CD4-positive, alpha-beta memory T cell (primary cell): ENCODE measurements around the gene BMPER. TPM values are rescaled to one million over a fixed set of nuclear protein-coding genes. Genes with fewer than 3 reads are reported as not detected.

Source experiments
- CTCF ChIA-PET: fragments of 350-600 bp; sonication (Branson Sonifier 250); formaldehyde crosslinking; loops from one replicate; lab custom pipeline; 2021; ENCODE audit warnings: inconsistent platforms; ENCODE audit not compliant: partially characterized antibody; lab: Charles Lee
- POLR2A ChIA-PET: fragments of 350-600 bp; sonication (Branson Sonifier 250); formaldehyde crosslinking; loops from one replicate; lab custom pipeline; 2021; ENCODE audit not compliant: partially characterized antibody; lab: Charles Lee
- DNase-seq, 5 donors: peaks; one replicate each; pipeline versions ENCODE4 v3.0.0 to v3.0.0-alpha.2; 2020 to 2022; ENCODE audit warnings: mixed read lengths in 1 of 5
- H3K27ac ChIP-seq: one replicate; pipeline ENCODE4 v1.7.0; 2013; ENCODE audit warnings: low read depth, low read length
- H3K27me3 ChIP-seq: 2 replicates; pipeline ENCODE4 v1.7.0; 2013; ENCODE audit warnings: mild to moderate bottlenecking, low read length, moderate library complexity; ENCODE audit not compliant: insufficient read depth
- H3K36me3 ChIP-seq: 2 replicates; pipeline ENCODE4 v1.7.0; 2013; ENCODE audit warnings: mild to moderate bottlenecking, low read length, moderate library complexity; ENCODE audit not compliant: insufficient read depth
- H3K4me1 ChIP-seq: 2 replicates; pipeline ENCODE4 v1.7.0; 2013; ENCODE audit warnings: mild to moderate bottlenecking, low read length, moderate library complexity; ENCODE audit not compliant: insufficient read depth
- H3K4me3 ChIP-seq, 2 donors: one replicate each; pipeline ENCODE4 v1.7.0; 2013; ENCODE audit warnings: low read length in 2 of 2, mild to moderate bottlenecking in 1 of 2
- H3K9me3 ChIP-seq, 2 donors: one replicate each; pipeline ENCODE4 v1.7.0; 2013; ENCODE audit warnings: low read length in 2 of 2, control low read depth in 1 of 2; ENCODE audit not compliant: control insufficient read depth in 1 of 2
- H3K27ac Mint-ChIP-seq, 7 donors: one replicate each; pipeline ENCODE4 v1.8.0; 2020 to 2021; ENCODE audit warnings: mixed read lengths in 7 of 7, mild to moderate bottlenecking in 6 of 7, inconsistent platforms in 3 of 7, moderate library complexity in 3 of 7
- H3K27me3 Mint-ChIP-seq, 2 donors: one replicate each; pipeline ENCODE4 v1.8.0; 2020 to 2021; ENCODE audit warnings: mixed read lengths in 2 of 2
- H3K36me3 Mint-ChIP-seq, 2 donors: one replicate each; pipeline ENCODE4 v1.8.0; 2020 to 2021; ENCODE audit warnings: mixed read lengths in 2 of 2, inconsistent platforms in 1 of 2, mild to moderate bottlenecking in 1 of 2
- H3K4me1 Mint-ChIP-seq, 4 donors: one replicate each; pipeline ENCODE4 v1.8.0; 2020 to 2021; ENCODE audit warnings: mixed read lengths in 4 of 4, mild to moderate bottlenecking in 1 of 4
- H3K4me3 Mint-ChIP-seq, 8 donors: one replicate each; pipeline ENCODE4 v1.8.0; 2020 to 2021; ENCODE audit warnings: mixed read lengths in 8 of 8, mild to moderate bottlenecking in 7 of 8, moderate library complexity in 6 of 8, inconsistent platforms in 3 of 8
- H3K9me3 Mint-ChIP-seq, 8 donors: one replicate each; pipeline ENCODE4 v1.8.0; 2020 to 2021; ENCODE audit warnings: mixed read lengths in 8 of 8, mild to moderate bottlenecking in 5 of 8, inconsistent platforms in 3 of 8, moderate library complexity in 1 of 8
- intact Hi-C: fragments of 100-400 bp; cut with micrococcal nuclease; formaldehyde crosslinking; loops from one replicate; pipeline ENCODE4 v1.15.1; 2023
- polyA plus RNA-seq, 2 donors: library from polyadenylated mRNA; unstranded; fragments of 300-500 nt; fragmentation: Illumina TruSeq; gene quantifications; one replicate each; pipeline ENCODE4 v1.2.3, GENCODE V29; 2021
- total RNA-seq, 2 experiments: library from RNA; stranded (reverse); gene quantifications; one replicate each; pipeline ENCODE4 v1.2.3, GENCODE V29; 2021

Gene BMPER
- total and polyA plus RNA-seq, 4 experiments from 2014 or later = 0.24 to 0.30 TPM; not detected in 2

GRCh38 chr7:34084651-34085050 lies 179.3 kb downstream of the BMPER start:
- Histone ChIP-seq H3K27ac (no peak overlapping the region), H3K27me3 (no peaks in the 10 kb centered on the region), H3K9me3 (no peaks in the 10 kb centered on the region), H3K4me1 (no peaks in the 10 kb centered on the region), H3K36me3 (no peaks in the 10 kb centered on the region), H3K4me3 (no peak overlapping the region)
- Mint-ChIP-seq H3K27ac (no peak overlapping the region), H3K36me3 (no peaks in the 10 kb centered on the region), H3K4me3 (no peak overlapping the region), H3K27me3 (peaks cover 0 to 1% of the 10 kb centered on the region in 2 donors), H3K9me3 (peaks cover 0 to 3% (median 0%) of the 10 kb centered on the region in 8 donors), H3K4me1 (no peaks in the 10 kb centered on the region)
- ChIA-PET POLR2A (no interaction called here), CTCF (no interaction called here)
- intact Hi-C loops = no loop called here
- DNase-seq = no peak

- Mint-ChIP-seq H3K27me3 (peaks cover 0 to 3% of the 10 kb centered on the region in 2 donors), H3K27ac (no peak overlapping the region), H3K4me1 (no peaks in the 10 kb centered on the region), H3K9me3 (peaks cover 0 to 3% (median 0%) of the 10 kb centered on the region in 8 donors), H3K4me3 (no peak overlapping the region), H3K36me3 (no peaks in the 10 kb centered on the region)
- no peaks in the 10 kb centered on the region for H3K36me3 ChIP-seq
- no peak for DNase-seq
- no peaks in the 10 kb centered on the region for H3K27me3 ChIP-seq
- no peaks in the 10 kb centered on the region for H3K4me1 ChIP-seq
- intact Hi-C loops = no loop called here
- no peaks in the 10 kb centered on the region for H3K9me3 ChIP-seq
- no peak overlapping the region for H3K4me3 ChIP-seq
- CTCF ChIA-PET = no interaction called here
- POLR2A ChIA-PET = no interaction called here
- no peak overlapping the region for H3K27ac ChIP-seq
These were observed 180.7 kb downstream of the BMPER start for GRCh38 chr7:34086064-34086463.

GRCh38 chr7:34086981-34087380 lies 181.6 kb downstream of the BMPER start:
- Histone ChIP-seq H3K27ac (no peak overlapping the region), H3K4me1 (no peaks in the 10 kb centered on the region), H3K4me3 (no peak overlapping the region), H3K36me3 (no peaks in the 10 kb centered on the region), H3K27me3 (no peaks in the 10 kb centered on the region), H3K9me3 (no peaks in the 10 kb centered on the region)
- ChIA-PET POLR2A (no interaction called here), CTCF (no interaction called here)
- H3K4me1 Mint-ChIP-seq = no peaks in the 10 kb centered on the region
- peaks cover 0 to 3% of the 10 kb centered on the region in 2 donors for H3K27me3 Mint-ChIP-seq
- peaks cover 0 to 3% (median 0%) of the 10 kb centered on the region in 8 donors for H3K9me3 Mint-ChIP-seq
- intact Hi-C loops = no loop called here
- no peaks in the 10 kb centered on the region for H3K36me3 Mint-ChIP-seq
- H3K27ac Mint-ChIP-seq = no peak overlapping the region
- no peak overlapping the region for H3K4me3 Mint-ChIP-seq
- no peak for DNase-seq

GRCh38 chr7:34087892-34088891 lies 182.9 kb downstream of the BMPER start:
- ChIA-PET POLR2A (no interaction called here), CTCF (no interaction called here)
- Histone ChIP-seq H3K27me3 (no peaks in the 10 kb centered on the region), H3K36me3 (no peaks in the 10 kb centered on the region), H3K4me3 (no peak overlapping the region), H3K27ac (no peak overlapping the region), H3K4me1 (no peaks in the 10 kb centered on the region), H3K9me3 (no peaks in the 10 kb centered on the region)
- no peak for DNase-seq
- intact Hi-C loops = no loop called here
- peaks cover 0 to 3% (median 0%) of the 10 kb centered on the region in 8 donors for H3K9me3 Mint-ChIP-seq
- peaks cover 0 to 3% of the 10 kb centered on the region in 2 donors for H3K27me3 Mint-ChIP-seq
- H3K4me3 Mint-ChIP-seq = no peak overlapping the region
- H3K27ac Mint-ChIP-seq = no peak overlapping the region
- H3K36me3 Mint-ChIP-seq = no peaks in the 10 kb centered on the region
- no peaks in the 10 kb centered on the region for H3K4me1 Mint-ChIP-seq

DNA sequence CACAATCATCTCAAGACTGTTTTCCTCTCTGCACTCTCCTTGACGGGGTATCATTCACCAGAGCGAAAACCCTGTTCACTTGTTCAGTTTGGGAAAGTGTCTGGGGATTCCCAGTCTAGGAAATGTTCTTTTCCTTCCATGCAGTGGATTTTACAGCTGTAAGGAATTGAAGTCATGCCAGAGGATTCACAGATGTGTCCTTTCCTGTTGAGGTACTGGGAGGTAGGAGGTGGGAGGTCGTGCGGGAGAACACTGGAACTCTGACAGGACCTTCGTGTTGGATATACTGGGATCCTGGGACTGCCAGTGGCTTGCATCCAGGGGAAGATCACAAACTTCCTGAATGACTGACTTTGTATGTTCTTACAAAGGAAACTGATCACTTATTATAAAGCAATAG lies 185.5 kb downstream of the BMPER start:
- H3K27ac Mint-ChIP-seq = no peak overlapping the region
- CTCF ChIA-PET = no interaction called here
- no peaks in the 10 kb centered on the region for H3K4me1 Mint-ChIP-seq
- POLR2A ChIA-PET = no interaction called here
- Histone ChIP-seq H3K4me3 (no peak overlapping the region), H3K4me1 (no peaks in the 10 kb centered on the region), H3K9me3 (no peaks in the 10 kb centered on the region), H3K27ac (no peak overlapping the region), H3K27me3 (no peaks in the 10 kb centered on the region), H3K36me3 (no peaks in the 10 kb centered on the region)
- DNase-seq = no peak
- H3K27me3 Mint-ChIP-seq = peaks cover 0 to 3% of the 10 kb centered on the region in 2 donors
- H3K9me3 Mint-ChIP-seq = peaks cover 0 to 4% (median 0%) of the 10 kb centered on the region in 8 donors
- intact Hi-C loops = loop anchor here (5.0 kb wide), 1 partner anchor 1446 kb away; no protein-coding TSS in a partner anchor
- H3K4me3 Mint-ChIP-seq = no peak overlapping the region
- H3K36me3 Mint-ChIP-seq = no peaks in the 10 kb centered on the region

- no peaks in the 10 kb centered on the region for H3K36me3 ChIP-seq
These were observed 186.1 kb downstream of the BMPER start for GRCh38 chr7:34091321-34091917.

DNA sequence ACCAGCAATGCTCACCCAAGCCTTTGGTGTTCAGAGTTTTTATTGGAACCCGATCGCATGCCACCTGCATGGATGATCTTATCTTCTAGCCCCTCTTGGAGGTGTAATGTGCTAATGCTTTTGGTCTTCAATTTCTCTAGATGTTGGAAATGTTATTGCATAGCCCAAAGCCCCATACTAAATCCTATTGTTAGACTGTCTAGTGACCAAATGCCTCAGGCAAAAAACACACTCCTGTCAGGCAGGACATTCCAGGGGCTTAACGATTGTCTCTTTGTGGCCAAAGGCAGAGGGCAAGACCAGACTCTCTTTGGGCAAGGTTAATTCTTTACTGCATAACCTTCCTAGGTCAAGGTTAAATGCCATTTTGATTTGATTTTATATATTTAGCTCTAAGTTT lies 187.9 kb downstream of the BMPER start:
- no peak overlapping the region for H3K27ac ChIP-seq
- intact Hi-C loops = loop anchor here (5.0 kb wide), 1 partner anchor 1444 kb away; no protein-coding TSS in a partner anchor
- CTCF ChIA-PET = no interaction called here

More at GRCh38 chr7:34091321-34091917, 186.1 kb downstream of the BMPER start:
- Mint-ChIP-seq H3K27me3 (peaks cover 0 to 3% of the 10 kb centered on the region in 2 donors), H3K4me1 (no peaks in the 10 kb centered on the region), H3K36me3 (no peaks in the 10 kb centered on the region), H3K27ac (no peak overlapping the region), H3K4me3 (no peak overlapping the region), H3K9me3 (peaks cover 0 to 4% (median 0%) of the 10 kb centered on the region in 8 donors)
- Histone ChIP-seq H3K9me3 (no peaks in the 10 kb centered on the region), H3K4me3 (no peak overlapping the region), H3K4me1 (no peaks in the 10 kb centered on the region), H3K27me3 (no peaks in the 10 kb centered on the region), H3K27ac (no peak overlapping the region)
- intact Hi-C loops = loop anchor here (5.0 kb wide), 1 partner anchor 1446 kb away; no protein-coding TSS in a partner anchor
- POLR2A ChIA-PET = no interaction called here
- no peak for DNase-seq
- CTCF ChIA-PET = no interaction called here

More for the DNA sequence above, 187.9 kb downstream of the BMPER start:
- Histone ChIP-seq H3K4me1 (no peaks in the 10 kb centered on the region), H3K4me3 (no peak overlapping the region), H3K36me3 (no peaks in the 10 kb centered on the region), H3K9me3 (no peaks in the 10 kb centered on the region), H3K27me3 (no peaks in the 10 kb centered on the region)
- Mint-ChIP-seq H3K9me3 (peaks cover 0 to 4% (median 0%) of the 10 kb centered on the region in 8 donors), H3K4me1 (no peaks in the 10 kb centered on the region), H3K27ac (no peak overlapping the region), H3K36me3 (no peaks in the 10 kb centered on the region), H3K27me3 (peaks cover 0 to 3% of the 10 kb centered on the region in 2 donors), H3K4me3 (no peak overlapping the region)
- DNase-seq = no peak
- POLR2A ChIA-PET = no interaction called here
